Activated T-helper 2 cell treated with anti-CD3 and anti-CD28 coated beads, Interferon-gamma antibody, Interleukin-2, Interleukin-4, amounts not matched to agents 10 μg/mL and 5 μg/mL and 100 μg/mL, durations not matched to agents 14 hours and 24 hours and 36 hours (primary cell): ENCODE measurements around the gene ALDH1B1. TPM values are rescaled to one million over a fixed set of nuclear protein-coding genes. Genes with fewer than 3 reads are reported as not detected.

Source experiments
- DNase-seq: peaks from one replicate; pipeline ENCODE4 v3.0.0; 2021; ENCODE audit warnings: low spot score
- H3K27ac Mint-ChIP-seq: one replicate; pipeline ENCODE4 v1.8.0; 2021; ENCODE audit warnings: mixed read lengths
- H3K27me3 Mint-ChIP-seq: one replicate; pipeline ENCODE4 v1.8.0; 2021; ENCODE audit warnings: low read depth, mixed read lengths
- H3K36me3 Mint-ChIP-seq: one replicate; pipeline ENCODE4 v1.8.0; 2021; ENCODE audit warnings: low read depth, mixed read lengths
- H3K4me1 Mint-ChIP-seq: one replicate; pipeline ENCODE4 v1.8.0; 2021; ENCODE audit warnings: low read depth, mixed read lengths
- H3K4me3 Mint-ChIP-seq: one replicate; pipeline ENCODE4 v1.8.0; 2021; ENCODE audit warnings: low read depth, mild to moderate bottlenecking, moderate library complexity, mixed read lengths
- H3K9me3 Mint-ChIP-seq: one replicate; pipeline ENCODE4 v1.8.0; 2021; ENCODE audit warnings: mixed read lengths
- intact Hi-C: fragments of 100-400 bp; cut with micrococcal nuclease; formaldehyde crosslinking; loops from one replicate; pipeline ENCODE4 v1.15.1; 2023
- total RNA-seq: library from RNA; stranded (reverse); gene quantifications from 2 replicates; pipeline ENCODE4 v1.2.3, GENCODE V29; 2022

The ALDH1B1 gene
- total RNA-seq, 1 donor from 2014 or later: 39.3 TPM

GRCh38 chr9:38443597-38443996, 51.1 kb downstream of the ALDH1B1 start:
- H3K27me3 Mint-ChIP-seq: peaks cover 23% of the 10 kb centered on the region
- H3K4me3 Mint-ChIP-seq: no peak overlapping the region
- intact Hi-C loops: no loop called here
- DNase-seq: no peak
- no peaks in the 10 kb centered on the region for H3K9me3 Mint-ChIP-seq
- no peak overlapping the region for H3K27ac Mint-ChIP-seq
- no peaks in the 10 kb centered on the region for H3K36me3 Mint-ChIP-seq
- H3K4me1 Mint-ChIP-seq: no peaks in the 10 kb centered on the region

DNA sequence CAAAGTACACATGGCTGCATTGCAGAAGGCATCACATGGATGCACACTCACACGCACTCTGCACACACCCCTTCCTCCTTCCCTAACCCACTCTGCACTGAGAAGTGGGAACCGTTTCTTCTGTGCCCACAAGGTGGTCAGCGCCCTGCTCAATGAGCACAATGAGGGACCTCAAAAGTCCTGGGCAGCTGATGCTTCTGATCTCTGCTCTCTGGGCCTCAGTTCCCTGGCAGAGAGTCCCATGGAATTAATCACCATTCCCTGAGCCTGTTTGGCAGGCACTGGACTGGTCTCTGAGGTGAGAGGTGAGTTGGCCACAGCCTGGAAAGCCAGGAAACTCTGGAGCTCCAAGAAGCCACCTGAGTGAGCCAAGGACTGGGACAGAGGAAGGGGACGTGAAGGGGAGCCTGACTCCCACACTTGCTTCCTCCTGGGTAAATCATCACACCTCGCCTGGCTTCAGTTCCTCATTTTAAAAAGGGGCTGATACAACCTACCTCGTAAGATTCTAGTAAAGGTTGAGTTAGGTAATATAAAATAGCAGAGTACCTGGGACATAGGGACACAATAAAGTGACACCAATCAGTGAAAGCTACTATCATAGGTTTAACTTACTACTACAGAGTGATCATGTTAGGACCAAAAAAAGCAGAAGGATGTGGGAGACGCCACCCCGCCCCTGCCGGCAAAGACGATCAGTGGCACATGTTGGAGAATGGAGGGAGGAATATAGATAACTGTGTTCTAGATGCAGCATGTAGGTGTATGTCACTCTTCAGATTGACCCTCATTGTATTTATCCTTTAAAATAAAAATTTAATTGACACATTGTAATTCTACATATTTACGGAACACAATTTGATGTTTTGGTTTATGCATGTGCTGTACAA, 52.9 kb downstream of the ALDH1B1 start:
- Mint-ChIP-seq H3K9me3 (no peaks in the 10 kb centered on the region), H3K4me3 (no peak overlapping the region), H3K27me3 (peaks cover 25% of the 10 kb centered on the region), H3K36me3 (no peaks in the 10 kb centered on the region), H3K4me1 (no peaks in the 10 kb centered on the region), H3K27ac (no peak overlapping the region)
- no peak for DNase-seq
- intact Hi-C loops: no loop called here

GRCh38 chr9:38447703-38448102, 55.2 kb downstream of the ALDH1B1 start:
- Mint-ChIP-seq H3K4me3 (no peak overlapping the region), H3K4me1 (no peaks in the 10 kb centered on the region)

More at GRCh38 chr9:38447703-38448102, 55.2 kb downstream of the ALDH1B1 start:
- Mint-ChIP-seq H3K36me3 (no peaks in the 10 kb centered on the region), H3K27ac (no peak overlapping the region), H3K27me3 (peaks cover 32% of the 10 kb centered on the region), H3K9me3 (peaks cover 16% of the 10 kb centered on the region)
- DNase-seq: no peak
- intact Hi-C loops: no loop called here

Other genes starting within 250 kb of the ALDH1B1 start
- 0.16 TPM in 1 of 2 replicates, not detected in the other for gene IGFBPL1, start 31.8 kb downstream of the ALDH1B1 start, total RNA-seq
- 2.7 and 3.9 TPM in 2 replicates for gene ANKRD18A, start 227.9 kb downstream of the ALDH1B1 start, total RNA-seq